ENCODE measurements around the gene RNF166.

The RNF166 gene

DNA sequence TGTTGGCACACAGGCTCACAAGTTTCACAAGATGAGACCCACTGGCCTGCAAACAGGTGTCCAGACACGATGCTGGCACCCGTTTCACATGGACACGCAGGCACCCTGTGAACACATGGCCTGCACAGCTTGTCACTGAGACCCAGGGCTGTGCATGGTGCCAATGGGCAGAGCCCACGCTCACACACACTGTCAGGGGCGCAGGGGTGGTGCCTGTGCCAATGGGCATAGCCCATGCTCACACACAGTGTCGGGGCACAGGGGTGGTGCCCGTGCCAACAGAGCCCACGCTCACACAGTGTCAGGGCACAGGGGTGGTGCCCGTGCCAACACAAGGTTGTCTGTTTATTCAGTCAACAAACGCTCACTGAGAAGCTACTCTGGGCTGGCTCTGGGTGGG lies 29.4 kb upstream of the RNF166 start:
- Mint-ChIP-seq H3K36me3 (ENCODE audit: insufficient read depth) (peaks cover 32% of the 10 kb centered on the region), H3K4me1 (ENCODE audit: low read depth in 2 of 2) (peaks cover 0 to 7% of the 10 kb centered on the region in 2 donors), H3K9me3 (no peaks in the 10 kb centered on the region), H3K27ac (no peak overlapping the region), H3K27me3 (no peaks in the 10 kb centered on the region), H3K4me3 (no peak overlapping the region)
- DNase-seq: no peak
- ATAC-seq (replicated peaks): no peak

DNA sequence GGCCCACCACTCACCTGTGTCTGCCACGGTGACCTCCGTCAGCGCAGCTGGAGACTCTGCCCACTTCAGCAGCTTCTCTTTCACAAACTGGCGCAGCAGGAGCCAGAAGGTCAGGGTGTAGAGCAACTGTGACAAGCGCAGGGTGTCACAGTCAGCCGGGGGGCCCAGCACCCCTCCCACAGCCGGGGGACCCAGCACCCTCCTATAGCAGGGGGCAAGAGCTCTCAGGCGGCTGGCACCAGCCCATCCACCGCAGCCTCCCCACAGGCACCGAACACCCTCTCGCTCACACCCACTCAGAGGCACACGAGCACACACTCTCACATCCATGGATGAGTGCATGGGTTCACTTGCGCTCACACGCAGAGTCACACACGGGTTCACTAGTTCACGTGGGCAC lies 28.9 kb upstream of the RNF166 start:
- no peak for DNase-seq
- Mint-ChIP-seq H3K36me3 (ENCODE audit: insufficient read depth) (peaks cover 37% of the 10 kb centered on the region), H3K9me3 (no peaks in the 10 kb centered on the region), H3K4me1 (ENCODE audit: low read depth in 2 of 2) (peaks cover 0 to 7% of the 10 kb centered on the region in 2 donors), H3K27me3 (no peaks in the 10 kb centered on the region), H3K4me3 (no peak overlapping the region), H3K27ac (no peak overlapping the region)
- no peak for ATAC-seq (replicated peaks)

DNA sequence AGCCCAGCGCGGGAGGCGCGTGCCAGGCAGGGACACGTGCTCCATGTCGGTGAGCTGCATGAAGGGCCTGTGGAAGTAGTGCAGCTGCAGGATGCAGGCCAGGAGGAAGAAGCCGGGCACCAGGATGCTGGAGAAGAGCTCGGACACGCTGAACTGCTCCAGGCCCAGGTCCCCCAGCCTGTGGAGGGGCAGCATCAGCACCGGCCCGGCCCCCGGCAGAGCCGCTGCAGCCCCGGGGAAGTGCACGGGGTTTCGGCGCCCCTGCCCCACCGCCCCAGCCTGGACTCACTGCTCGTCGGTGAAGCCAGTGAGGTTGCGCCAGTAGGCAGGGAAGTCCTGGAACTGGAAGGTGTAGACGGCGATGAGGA lies 28.1 kb upstream of the RNF166 start:
- no peak overlapping the region for H3K4me3 Mint-ChIP-seq
- H3K4me1 Mint-ChIP-seq (ENCODE audit: low read depth in 2 of 2): peaks cover 0 to 7% of the 10 kb centered on the region in 2 donors
- DNase-seq: no peak
- peaks cover 39% of the 10 kb centered on the region for H3K36me3 Mint-ChIP-seq (ENCODE audit: insufficient read depth)
- H3K9me3 Mint-ChIP-seq: no peaks in the 10 kb centered on the region
- no peak overlapping the region for H3K27ac Mint-ChIP-seq
- no peaks in the 10 kb centered on the region for H3K27me3 Mint-ChIP-seq
- ATAC-seq (replicated peaks): no peak

DNA sequence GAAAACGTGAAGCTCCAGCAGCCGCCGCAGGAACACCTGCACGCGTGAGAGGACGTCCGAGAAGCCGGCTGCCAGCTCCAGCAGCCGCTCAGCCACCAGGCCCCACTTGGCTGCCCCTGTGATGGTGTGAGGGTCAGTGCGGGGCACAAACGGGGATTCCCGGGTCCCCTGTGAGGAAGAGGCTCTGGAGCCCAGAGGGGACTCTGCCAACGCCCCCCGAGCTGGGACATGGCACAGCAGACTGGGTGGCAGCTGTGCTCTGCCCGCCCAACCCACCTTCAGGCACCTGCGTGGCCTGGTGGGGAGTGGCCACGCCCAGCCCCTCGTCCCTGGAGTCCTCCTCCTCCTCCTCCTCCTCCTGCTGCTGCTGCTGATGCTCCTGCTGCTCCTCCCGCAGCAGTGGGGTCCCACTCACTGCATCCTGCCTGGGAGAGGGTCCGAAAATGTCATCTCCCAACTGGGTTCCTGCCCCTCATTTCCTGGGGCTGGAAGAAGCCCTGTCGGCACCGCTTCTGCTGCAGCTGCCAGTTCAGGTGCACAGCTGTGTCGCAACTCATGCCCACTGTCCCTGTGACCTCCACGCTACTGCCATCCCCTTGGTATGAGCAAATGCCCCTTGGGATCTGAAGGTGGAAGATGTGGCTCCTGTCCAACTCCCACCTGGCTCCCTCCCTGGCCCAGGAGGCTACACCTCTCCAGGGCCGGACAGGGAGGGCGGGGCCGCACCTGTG lies 27.6 kb upstream of the RNF166 start:
- Mint-ChIP-seq H3K27me3 (no peaks in the 10 kb centered on the region), H3K4me3 (no peak overlapping the region), H3K36me3 (ENCODE audit: insufficient read depth) (peaks cover 37% of the 10 kb centered on the region), H3K27ac (no peak overlapping the region), H3K9me3 (no peaks in the 10 kb centered on the region), H3K4me1 (ENCODE audit: low read depth in 2 of 2) (peaks cover 0 to 6% of the 10 kb centered on the region in 2 donors)
- DNase-seq (no peak), ATAC-seq (replicated peaks) (no peak)

DNA sequence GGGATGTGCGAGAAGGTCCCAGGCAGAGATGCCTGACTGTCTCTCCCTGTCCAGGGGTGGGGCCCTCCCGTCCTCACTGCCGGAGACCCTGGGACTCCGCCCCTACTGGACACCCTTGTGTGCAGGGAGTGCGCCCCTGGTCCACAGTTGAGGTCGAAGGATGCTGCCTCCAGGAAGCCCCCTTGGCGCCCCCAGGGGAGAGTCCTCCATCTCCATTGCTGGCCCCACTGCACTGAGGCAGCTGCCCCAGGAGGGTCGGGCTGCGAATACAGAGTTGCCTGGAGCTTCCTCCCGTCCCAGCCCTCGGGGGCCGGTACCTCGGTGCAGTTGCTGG lies 26.7 kb upstream of the RNF166 start:
- Mint-ChIP-seq H3K27ac (no peak overlapping the region), H3K36me3 (ENCODE audit: insufficient read depth) (peaks cover 32% of the 10 kb centered on the region), H3K27me3 (no peaks in the 10 kb centered on the region), H3K4me3 (no peak overlapping the region), H3K4me1 (ENCODE audit: low read depth in 2 of 2) (peaks cover 0 to 3% of the 10 kb centered on the region in 2 donors), H3K9me3 (no peaks in the 10 kb centered on the region)
- no peak for ATAC-seq (replicated peaks)
- DNase-seq: no peak

DNA sequence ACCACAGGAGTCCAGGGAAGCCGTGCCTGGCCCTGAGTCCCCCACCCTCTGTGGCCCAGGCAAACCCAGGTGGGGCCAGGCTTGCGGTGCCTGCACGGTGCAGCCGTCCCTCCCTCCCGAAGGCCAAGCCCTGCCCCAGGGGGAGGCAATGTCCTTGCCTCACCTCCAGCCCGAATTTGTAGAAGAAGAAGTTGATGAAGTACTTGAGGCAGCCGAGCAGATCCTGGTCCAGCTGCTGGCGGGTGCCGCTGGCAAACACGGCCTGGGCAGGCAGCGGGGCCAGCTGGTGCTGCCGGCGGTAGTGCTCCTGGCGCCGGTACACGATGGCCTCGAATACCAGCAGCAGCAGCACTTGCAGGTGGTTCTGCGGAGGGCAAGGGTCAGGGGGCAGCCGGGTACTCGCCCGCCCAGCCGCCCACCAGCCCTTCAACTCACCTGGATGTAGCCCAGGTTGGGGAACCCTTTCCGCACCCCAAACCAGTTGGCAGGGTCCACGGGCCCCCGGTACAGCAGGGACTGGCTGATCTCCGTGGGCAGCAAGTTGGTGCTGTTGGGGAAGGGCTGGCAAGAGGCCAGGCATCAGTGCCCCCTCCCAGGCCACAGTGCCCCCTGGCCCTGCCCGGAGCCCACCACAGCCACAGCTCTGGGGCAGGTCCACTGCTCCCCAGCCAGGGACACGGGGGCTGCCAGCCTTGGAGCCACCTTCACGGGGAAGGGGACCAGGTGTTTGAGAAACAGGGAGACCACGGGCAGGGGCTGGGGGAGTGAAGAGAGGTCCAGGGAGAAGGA lies 26.2 kb upstream of the RNF166 start:
- Mint-ChIP-seq H3K36me3 (ENCODE audit: insufficient read depth) (peaks cover 32% of the 10 kb centered on the region), H3K27ac (no peak overlapping the region), H3K4me3 (no peak overlapping the region), H3K27me3 (no peaks in the 10 kb centered on the region), H3K4me1 (ENCODE audit: low read depth in 2 of 2) (no peaks in the 10 kb centered on the region), H3K9me3 (no peaks in the 10 kb centered on the region)
- no peak for DNase-seq
- no peak for ATAC-seq (replicated peaks)

DNA sequence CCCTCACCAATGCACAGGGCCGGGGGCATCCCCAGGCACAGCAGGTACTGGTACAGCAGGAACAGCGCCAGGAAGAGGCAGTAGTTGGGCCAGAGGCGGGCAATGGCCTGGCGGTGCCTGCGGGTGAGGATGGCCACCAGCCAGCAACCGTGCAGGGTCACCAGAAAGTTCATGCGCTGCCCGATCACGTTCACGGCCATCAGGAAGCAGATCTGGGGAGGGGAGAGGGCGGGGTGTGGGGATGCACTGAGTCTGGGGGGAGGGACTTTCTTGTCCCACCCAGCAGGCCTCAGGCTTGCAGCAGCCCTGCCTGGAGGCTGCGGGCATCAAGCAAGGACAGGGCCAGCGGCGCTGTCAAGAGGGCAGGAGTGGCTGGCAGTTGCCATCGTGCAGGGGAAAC lies 25.5 kb upstream of the RNF166 start:
- Mint-ChIP-seq H3K27ac (no peak overlapping the region), H3K27me3 (no peaks in the 10 kb centered on the region), H3K4me1 (ENCODE audit: low read depth in 2 of 2) (no peaks in the 10 kb centered on the region), H3K36me3 (ENCODE audit: insufficient read depth) (peaks cover 38% of the 10 kb centered on the region), H3K9me3 (no peaks in the 10 kb centered on the region), H3K4me3 (no peak overlapping the region)
- DNase-seq (no peak), ATAC-seq (replicated peaks) (no peak)

DNA sequence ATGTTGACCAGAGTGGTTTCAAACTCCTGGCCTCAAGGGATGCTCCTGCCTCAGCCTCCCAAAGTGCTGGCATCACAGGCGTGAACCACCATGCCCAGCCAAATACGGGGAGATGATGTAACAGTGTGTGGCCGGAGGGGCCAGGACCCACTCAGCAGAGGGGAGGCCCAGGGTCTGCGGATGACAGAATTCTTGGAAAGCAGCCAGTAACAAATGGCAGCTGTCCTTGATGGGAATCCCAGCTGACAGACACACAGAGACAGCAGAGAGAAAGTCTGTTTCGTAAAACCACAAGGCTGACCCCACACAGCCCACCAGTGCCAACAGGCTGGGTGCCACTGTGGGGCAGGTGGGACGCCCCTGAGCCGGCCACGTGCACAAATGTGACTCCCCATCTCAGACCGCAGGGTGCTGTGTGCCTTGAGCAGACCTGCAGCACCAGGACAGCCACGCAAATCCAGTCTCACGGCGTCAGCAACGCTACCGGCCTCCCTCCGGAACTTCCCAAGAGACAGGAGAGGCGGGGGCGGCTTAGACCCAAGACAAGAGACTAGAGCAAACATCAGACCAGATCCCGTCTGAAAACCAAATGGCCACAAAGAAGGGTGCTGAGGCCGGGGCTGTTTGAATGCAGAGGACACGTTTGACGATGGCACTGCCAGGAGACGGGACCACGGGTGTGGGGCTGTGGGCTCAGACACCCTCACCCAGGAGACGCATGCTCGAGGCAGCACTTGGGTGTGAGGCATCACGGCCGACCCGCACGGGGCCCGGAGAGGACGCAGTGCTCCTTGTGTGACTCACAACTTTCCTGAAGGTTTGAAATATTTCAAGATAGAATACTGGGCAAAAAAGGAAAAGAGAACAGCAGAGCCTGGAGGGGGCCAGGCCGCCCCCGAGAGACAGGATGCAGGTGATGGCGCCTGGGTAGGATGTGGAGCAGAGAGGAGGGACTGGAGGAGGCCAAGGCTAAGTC lies 24.7 kb upstream of the RNF166 start:
- Mint-ChIP-seq H3K27ac (peak overlapping the region in 1 of 2 donors; percentile 76), H3K36me3 (ENCODE audit: insufficient read depth) (peaks cover 45% of the 10 kb centered on the region), H3K4me1 (ENCODE audit: low read depth in 2 of 2) (no peaks in the 10 kb centered on the region), H3K4me3 (no peak overlapping the region), H3K9me3 (no peaks in the 10 kb centered on the region), H3K27me3 (no peaks in the 10 kb centered on the region)
- ATAC-seq (replicated peaks) (no peak), DNase-seq (no peak)

DNA sequence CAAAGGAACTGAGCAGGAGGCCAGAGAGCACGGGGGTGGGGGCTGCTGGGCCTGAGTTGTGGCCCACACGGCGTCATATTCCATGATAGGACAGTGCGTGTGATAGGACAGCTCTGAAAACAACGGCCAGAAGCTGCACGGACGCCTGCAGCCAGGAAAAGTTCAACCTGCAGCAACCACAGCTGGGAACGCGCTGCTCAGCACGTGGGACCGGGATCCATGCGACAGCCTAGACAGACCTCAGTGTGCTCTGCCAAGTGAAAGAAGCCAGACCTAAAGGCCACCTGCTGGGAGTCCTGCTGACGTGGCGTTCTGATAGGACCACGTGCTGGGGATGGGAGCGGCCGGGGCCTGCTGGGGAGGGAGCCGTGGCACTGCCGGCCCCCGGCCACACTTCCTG lies 21.7 kb upstream of the RNF166 start:
- Mint-ChIP-seq H3K27me3 (no peaks in the 10 kb centered on the region), H3K4me1 (ENCODE audit: low read depth in 2 of 2) (no peaks in the 10 kb centered on the region), H3K4me3 (no peak overlapping the region), H3K27ac (peak overlapping the region in 1 of 2 donors; percentile 19), H3K9me3 (no peaks in the 10 kb centered on the region), H3K36me3 (ENCODE audit: insufficient read depth) (peaks cover 66% of the 10 kb centered on the region)
- ATAC-seq (replicated peaks) (no peak), DNase-seq (no peak)

DNA sequence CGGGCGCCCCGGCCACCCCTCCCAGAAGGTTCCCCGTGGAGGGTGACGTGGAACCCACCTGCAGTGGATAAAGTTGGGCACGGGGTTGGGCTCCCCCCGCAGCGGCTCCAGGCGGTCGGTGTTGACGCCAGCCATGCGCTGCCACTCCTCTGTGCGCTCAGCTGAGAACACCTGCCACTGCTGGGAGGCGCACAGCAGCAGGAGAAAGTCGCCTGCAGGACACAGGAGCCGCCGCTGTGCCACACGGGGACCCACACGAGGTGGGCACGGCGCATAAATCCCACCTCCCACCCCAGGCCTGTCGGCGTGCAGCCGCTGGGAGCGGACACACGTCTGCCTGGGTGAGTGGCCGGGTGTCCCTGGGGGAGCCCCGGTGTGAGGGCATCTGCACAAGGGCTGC lies 20.8 kb upstream of the RNF166 start:
- Mint-ChIP-seq H3K4me1 (ENCODE audit: low read depth in 2 of 2) (no peaks in the 10 kb centered on the region), H3K4me3 (no peak overlapping the region), H3K27me3 (no peaks in the 10 kb centered on the region), H3K36me3 (ENCODE audit: insufficient read depth) (peaks cover 70% of the 10 kb centered on the region), H3K9me3 (no peaks in the 10 kb centered on the region), H3K27ac (no peak overlapping the region)
- DNase-seq (no peak), ATAC-seq (replicated peaks) (no peak)

DNA sequence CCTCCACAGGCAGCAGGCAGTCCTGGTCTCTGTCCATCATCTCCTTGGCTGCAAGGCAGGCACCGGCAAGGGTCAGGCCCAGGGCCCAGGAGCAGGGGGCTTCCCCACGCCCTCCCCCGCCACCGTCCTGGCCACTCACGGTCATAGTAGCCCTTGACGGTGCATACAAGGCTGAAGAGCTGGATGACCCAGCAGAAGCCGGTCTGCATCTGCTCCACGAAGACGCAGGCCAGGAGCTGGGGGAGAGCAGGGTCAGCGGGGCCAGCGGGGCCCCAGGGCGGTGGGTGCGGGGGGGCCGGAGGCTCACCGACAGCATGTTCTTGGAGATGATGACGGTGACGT lies 20.2 kb upstream of the RNF166 start:
- Mint-ChIP-seq H3K4me3 (no peak overlapping the region), H3K27me3 (no peaks in the 10 kb centered on the region), H3K36me3 (ENCODE audit: insufficient read depth) (peaks cover 74% of the 10 kb centered on the region), H3K4me1 (ENCODE audit: low read depth in 2 of 2) (no peaks in the 10 kb centered on the region), H3K27ac (no peak overlapping the region), H3K9me3 (no peaks in the 10 kb centered on the region)
- ATAC-seq (replicated peaks) (no peak), DNase-seq (no peak)

DNA sequence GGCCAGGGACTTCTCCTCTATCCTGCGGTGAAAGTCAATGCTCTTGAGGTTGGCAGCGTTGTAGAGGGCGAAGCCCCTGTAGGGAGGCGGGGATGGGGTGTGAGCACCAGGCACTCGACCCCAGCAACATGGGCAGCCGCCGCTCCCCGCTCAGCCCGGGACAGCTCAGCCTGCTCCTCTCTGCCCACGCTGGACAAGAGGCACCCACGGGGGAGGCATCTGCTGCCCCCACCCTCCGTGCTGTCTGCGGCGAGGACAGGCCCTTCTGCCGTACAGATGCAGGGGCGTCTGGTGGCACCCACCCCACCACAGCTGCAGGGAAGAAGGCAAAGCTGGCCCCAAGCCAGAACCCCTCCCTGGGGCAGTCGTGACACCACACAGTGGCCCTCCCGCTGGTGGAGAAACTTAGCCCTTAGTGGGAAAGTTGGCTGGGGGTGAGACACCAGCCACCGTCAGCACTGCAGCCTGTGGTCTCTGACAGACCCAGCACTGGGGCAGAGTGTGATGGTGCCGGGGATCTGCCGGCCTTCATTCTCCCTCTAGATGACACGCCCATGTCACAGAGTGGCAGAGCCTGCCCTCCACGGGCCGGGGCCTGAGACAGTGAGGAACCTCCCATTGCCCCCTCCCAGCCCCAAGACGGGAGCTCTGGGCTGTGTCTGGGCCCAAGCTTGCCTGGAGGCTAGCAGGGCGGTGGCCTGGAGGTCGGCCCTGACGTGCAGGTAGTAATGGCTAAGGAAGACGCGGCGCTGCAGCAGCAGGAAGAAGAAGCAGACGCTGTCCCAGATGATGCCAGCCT lies 19.6 kb upstream of the RNF166 start:
- Mint-ChIP-seq H3K9me3 (no peaks in the 10 kb centered on the region), H3K4me3 (no peak overlapping the region), H3K4me1 (ENCODE audit: low read depth in 2 of 2) (no peaks in the 10 kb centered on the region), H3K36me3 (ENCODE audit: insufficient read depth) (peaks cover 73% of the 10 kb centered on the region), H3K27ac (no peak overlapping the region), H3K27me3 (no peaks in the 10 kb centered on the region)
- ATAC-seq (replicated peaks): no peak
- no peak for DNase-seq

Measured in effector memory CD8-positive, alpha-beta T cell (primary cell).